Cardiac muscle cell (in vitro differentiated cells and primary cell): ENCODE results near the gene ALPK3. TPM values are rescaled to one million over a fixed set of nuclear protein-coding genes. Genes with fewer than 3 reads are reported as not detected.

Source experiments
- DNase-seq, 2 donors: peaks; one replicate each; pipeline versions ENCODE4 v3.0.0 to v3.0.0-alpha.2; 2010 to 2017; ENCODE audit warnings: low read depth in 1 of 2, low spot score in 1 of 2
- H3K27ac ChIP-seq: fragments of 200-600 bp; sonication (generic); 2 replicates; pipeline ENCODE4 v1.5.1; 2016
- H3K27me3 ChIP-seq: fragments of 200-600 bp; sonication (generic); 2 replicates; pipeline ENCODE4 v1.6.0; 2016; ENCODE audit warnings: control low read depth
- H3K36me3 ChIP-seq: fragments of 200-600 bp; sonication (generic); 2 replicates; pipeline ENCODE4 v1.5.1; 2016; ENCODE audit warnings: control low read depth
- H3K4me1 ChIP-seq: fragments of 200-600 bp; sonication (generic); 2 replicates; pipeline ENCODE4 v1.8.1; 2017; ENCODE audit warnings: low read depth, mild to moderate bottlenecking, mixed run types
- H3K4me3 ChIP-seq: fragments of 200-600 bp; sonication (generic); 2 replicates; pipeline ENCODE4 v1.5.1; 2016; ENCODE audit warnings: mild to moderate bottlenecking
- H3K9me3 ChIP-seq: fragments of 200-600 bp; sonication (generic); 2 replicates; pipeline ENCODE4 v1.5.1; 2017; ENCODE audit warnings: low read depth, mild to moderate bottlenecking, control low read depth
- CTCF ChIP-seq: IDR thresholded peaks from 2 replicates; pipeline ENCODE4 v1.5.1; 2012; ENCODE audit warnings: low read depth, mild to moderate bottlenecking, low read length
- polyA plus RNA-seq: library from polyadenylated mRNA; unstranded; fragments of >200 nt; fragmentation: Nextera tagmentation; extraction: Ambion mirVana; gene quantifications from 2 replicates; pipeline ENCODE4 v1.2.1, GENCODE V29; 2016
- total RNA-seq: library from RNA; depleted of rRNA; stranded (reverse); fragments of >200 nt; gene quantifications from 2 replicates; pipeline ENCODE4 v1.2.3, GENCODE V29; 2016

Gene ALPK3
- total and polyA plus RNA-seq, 2 experiments from 2014 or later, result 16.6 to 52.1 TPM

DNA sequence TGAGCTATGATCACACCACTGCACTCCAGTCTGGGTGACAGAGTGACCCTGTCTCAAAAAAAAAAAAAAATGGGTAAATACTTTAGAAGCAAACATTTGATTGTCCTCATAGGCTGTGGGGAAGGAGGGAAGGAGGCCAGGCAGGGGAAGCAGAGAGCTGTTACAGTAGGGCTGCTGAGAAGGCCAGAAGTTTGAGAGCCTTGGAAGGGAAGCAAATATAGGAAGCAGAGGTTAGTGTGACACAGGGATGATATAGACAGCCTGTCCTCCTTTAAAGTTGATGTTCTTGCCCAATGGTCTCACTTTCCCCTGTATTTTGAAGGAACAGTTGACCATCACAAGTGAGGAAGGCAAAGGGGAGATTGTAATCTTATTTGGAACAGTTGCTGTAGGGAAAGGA is 5.3 kb upstream of the ALPK3 start:
- H3K36me3 ChIP-seq, result no peaks in the 10 kb centered on the region
- no peaks in the 10 kb centered on the region for H3K27me3 ChIP-seq
- DNase-seq, result no peak
- no peak overlapping the region for H3K4me3 ChIP-seq
- H3K27ac ChIP-seq, result no peak overlapping the region
- H3K9me3 ChIP-seq, result no peaks in the 10 kb centered on the region
- H3K4me1 ChIP-seq, result peaks cover 14% of the 10 kb centered on the region
- TF ChIP-seq CTCF, result no peak

- Histone ChIP-seq H3K9me3 (no peaks in the 10 kb centered on the region), H3K27ac (no peak overlapping the region), H3K4me1 (peaks cover 15% of the 10 kb centered on the region), H3K36me3 (no peaks in the 10 kb centered on the region), H3K4me3 (no peak overlapping the region), H3K27me3 (no peaks in the 10 kb centered on the region)
- no peak for DNase-seq
- TF ChIP-seq CTCF, result no peak
Measured at GRCh38 chr15:84812842-84813241, 4.3 kb upstream of the ALPK3 start.

DNA sequence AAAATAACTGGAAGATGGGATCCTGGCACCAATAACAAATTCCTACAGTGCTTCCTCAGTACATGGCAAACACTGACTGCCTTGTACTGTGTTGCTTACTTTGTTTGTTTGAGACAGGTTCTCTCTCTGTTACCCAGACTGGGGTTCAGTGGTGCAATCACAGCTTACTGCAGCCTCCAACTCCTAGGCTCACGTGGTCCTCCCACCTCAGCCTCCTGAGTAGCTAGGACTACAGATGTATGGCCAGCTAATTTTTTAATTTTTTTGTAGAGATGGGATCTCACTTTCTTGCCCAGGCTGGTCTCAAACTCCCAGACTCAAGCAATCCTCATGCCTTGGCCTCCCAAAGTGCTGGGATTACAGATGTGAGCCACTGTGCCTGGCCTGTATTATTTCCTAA is 3.7 kb upstream of the ALPK3 start:
- no peak for DNase-seq
- no peaks in the 10 kb centered on the region for H3K36me3 ChIP-seq
- H3K27ac ChIP-seq, result no peak overlapping the region
- H3K4me3 ChIP-seq, result no peak overlapping the region
- no peak for TF ChIP-seq CTCF
- peaks cover 15% of the 10 kb centered on the region for H3K4me1 ChIP-seq
- H3K27me3 ChIP-seq, result no peaks in the 10 kb centered on the region
- H3K9me3 ChIP-seq, result no peaks in the 10 kb centered on the region

GRCh38 chr15:84813931-84814330 is 3.2 kb upstream of the ALPK3 start:
- TF ChIP-seq CTCF, result no peak
- H3K36me3 ChIP-seq, result no peaks in the 10 kb centered on the region
- H3K27ac ChIP-seq, result no peak overlapping the region
- no peaks in the 10 kb centered on the region for H3K9me3 ChIP-seq
- H3K4me3 ChIP-seq, result no peak overlapping the region
- peaks cover 20% of the 10 kb centered on the region for H3K4me1 ChIP-seq
- no peak for DNase-seq
- no peaks in the 10 kb centered on the region for H3K27me3 ChIP-seq

DNA sequence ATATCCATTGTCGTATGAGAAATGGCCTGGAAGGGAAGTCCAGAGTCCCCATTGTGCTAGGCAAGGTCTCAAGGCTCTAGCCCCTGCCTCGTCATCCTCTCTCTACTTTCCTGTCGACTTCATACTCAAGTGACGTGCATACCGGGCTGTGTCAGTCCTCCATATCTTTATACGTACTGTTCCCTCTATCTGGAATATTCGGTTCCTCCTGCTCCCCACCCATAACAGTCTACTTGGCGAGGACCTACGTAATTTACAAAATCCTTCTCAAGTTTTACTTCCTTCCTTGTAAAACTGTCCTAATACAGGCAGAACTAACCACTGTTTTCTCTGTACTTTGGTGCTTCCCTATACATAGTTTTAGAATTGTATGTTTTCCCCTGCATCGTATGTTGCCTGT is 2.2 kb upstream of the ALPK3 start:
- DNase-seq, result no peak
- H3K4me1 ChIP-seq, result peaks cover 28% of the 10 kb centered on the region
- no peaks in the 10 kb centered on the region for H3K9me3 ChIP-seq
- no peak overlapping the region for H3K4me3 ChIP-seq
- no peak for TF ChIP-seq CTCF
- no peak overlapping the region for H3K27ac ChIP-seq
- H3K36me3 ChIP-seq, result no peaks in the 10 kb centered on the region
- no peaks in the 10 kb centered on the region for H3K27me3 ChIP-seq
